NCI-H1092 treated with DMSO at 0.1 percent for 48 hours (cell line): ENCODE data around the gene UBE2M.
"Not testable (repeated sequence)": the region's sequence is repeated elsewhere in the genome, so short reads cannot be mapped to it uniquely, and the experiment has no call there.

Experiments used
- DNase-seq: peaks from one replicate; lab custom pipeline; 2025; lab: John Stamatoyannopoulos, UW

Gene UBE2M

DNA sequence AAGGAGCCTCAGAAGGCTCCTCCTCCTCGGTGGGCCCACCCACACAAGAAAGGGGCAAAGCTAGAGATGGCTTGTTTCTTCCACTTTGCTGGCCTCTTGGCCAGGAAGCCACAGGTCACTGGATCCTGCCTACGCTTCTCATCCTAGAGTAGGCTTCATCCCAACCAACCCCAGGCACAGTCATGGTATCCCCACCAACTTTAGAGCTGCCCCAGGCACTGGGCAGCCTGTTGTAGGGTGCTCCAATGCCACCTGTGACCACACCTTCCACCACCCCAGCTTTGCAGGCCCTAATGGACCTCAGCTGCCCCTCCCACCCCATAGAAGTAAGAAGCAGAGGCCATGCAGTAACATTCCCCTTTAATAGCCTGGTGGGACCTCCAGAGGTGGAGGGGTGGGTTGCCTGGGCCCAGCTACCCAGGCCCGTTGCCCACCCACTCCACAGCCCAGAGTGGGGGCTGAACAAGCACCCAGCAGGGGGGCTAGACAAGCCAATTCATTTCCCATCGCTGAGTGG, 3.0 kb downstream of the UBE2M start:
- DNase-seq: no peak

- DNase-seq: no peak
These were observed 3.7 kb downstream of the UBE2M start, which contains the start of gene CHMP2A for GRCh38 chr19:58554494-58555368. CHMP2A (minus strand) TSS chr19:58555105; CDS start chr19:58554212, 893 bp downstream.

- DNase-seq: no peak
These were observed 4.5 kb downstream of the UBE2M start for GRCh38 chr19:58553799-58554493.

GRCh38 chr19:58552655-58553054, 5.8 kb downstream of the UBE2M start:
- DNase-seq: no peak

DNA sequence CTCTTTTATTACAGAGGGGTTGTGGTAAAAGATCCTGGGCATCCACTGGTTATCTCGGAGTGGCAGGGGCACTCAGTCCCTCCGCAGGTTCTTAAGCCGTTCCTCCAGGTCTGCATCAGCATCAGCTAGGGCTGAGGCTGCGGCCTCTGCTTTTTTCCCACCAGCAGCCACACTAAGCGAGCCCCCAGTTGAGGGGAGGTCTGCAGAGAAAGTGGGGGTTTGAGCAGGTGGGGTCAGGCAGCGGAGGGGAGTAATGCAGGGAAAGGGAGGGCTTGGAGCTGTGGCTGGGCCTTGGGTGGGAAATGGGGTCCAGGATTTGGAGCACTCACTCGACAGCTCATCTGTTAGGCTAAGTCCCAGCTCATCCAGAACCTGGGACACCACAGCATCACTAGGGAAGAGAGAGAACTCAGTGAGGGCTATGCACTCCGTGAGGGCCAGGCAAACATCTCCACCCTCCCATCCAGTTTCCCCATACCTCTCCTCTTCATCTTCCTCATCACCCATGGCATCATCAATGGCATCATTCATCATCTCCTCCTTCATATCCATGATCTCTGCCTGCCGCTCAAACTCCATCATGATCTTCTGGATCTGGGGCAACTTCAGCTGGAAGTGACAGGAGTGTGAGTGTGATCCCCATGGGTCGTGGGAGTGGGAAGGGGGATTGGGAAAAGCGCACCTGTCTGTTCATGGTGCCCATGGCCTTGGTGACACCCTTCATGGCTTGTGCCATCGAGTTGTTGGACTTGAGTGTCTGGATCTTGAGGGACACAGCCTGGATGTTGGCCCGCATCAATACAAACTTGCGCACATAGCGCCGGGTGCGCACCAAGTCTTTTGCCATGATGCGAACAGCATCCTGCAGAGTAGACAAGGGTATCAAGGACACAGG, 6.6 kb downstream of the UBE2M start:
- no peak for DNase-seq

GRCh38 chr19:58551123-58551497, 7.3 kb downstream of the UBE2M start:
- no peak for DNase-seq

- DNase-seq: no peak
These were observed 7.9 kb downstream of the UBE2M start for GRCh38 chr19:58550362-58551122.

DNA sequence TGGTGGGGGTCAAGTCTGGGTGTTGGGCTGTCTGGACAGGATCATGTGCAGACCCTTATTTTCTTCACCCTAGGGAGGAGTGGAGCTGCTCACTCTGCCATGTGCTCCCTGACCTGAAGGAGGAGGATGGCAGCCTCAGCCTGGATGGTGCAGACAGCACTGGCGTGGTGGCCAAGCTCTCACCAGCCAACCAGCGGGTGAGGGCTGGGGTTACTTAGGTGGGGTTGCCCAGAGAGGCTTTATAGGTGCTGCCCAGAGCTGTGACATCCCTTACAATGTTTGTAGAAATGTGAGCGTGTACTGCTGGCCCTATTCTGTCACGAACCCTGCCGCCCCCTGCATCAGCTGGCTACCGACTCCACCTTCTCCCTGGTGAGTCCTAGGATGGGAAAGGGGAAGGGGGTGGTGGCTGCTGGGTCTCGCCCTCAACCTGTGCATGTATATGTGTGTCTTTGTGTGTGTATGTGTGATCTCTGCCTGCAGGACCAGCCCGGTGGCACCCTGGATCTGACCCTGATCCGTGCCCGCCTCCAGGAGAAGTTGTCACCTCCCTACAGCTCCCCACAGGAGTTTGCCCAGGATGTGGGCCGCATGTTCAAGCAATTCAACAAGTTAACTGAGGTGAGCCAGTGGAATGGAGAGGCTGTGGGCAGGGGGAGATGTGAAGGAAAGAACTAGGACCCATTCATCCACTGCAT, 8.6 kb downstream of the UBE2M start:
- no peak for DNase-seq

DNA sequence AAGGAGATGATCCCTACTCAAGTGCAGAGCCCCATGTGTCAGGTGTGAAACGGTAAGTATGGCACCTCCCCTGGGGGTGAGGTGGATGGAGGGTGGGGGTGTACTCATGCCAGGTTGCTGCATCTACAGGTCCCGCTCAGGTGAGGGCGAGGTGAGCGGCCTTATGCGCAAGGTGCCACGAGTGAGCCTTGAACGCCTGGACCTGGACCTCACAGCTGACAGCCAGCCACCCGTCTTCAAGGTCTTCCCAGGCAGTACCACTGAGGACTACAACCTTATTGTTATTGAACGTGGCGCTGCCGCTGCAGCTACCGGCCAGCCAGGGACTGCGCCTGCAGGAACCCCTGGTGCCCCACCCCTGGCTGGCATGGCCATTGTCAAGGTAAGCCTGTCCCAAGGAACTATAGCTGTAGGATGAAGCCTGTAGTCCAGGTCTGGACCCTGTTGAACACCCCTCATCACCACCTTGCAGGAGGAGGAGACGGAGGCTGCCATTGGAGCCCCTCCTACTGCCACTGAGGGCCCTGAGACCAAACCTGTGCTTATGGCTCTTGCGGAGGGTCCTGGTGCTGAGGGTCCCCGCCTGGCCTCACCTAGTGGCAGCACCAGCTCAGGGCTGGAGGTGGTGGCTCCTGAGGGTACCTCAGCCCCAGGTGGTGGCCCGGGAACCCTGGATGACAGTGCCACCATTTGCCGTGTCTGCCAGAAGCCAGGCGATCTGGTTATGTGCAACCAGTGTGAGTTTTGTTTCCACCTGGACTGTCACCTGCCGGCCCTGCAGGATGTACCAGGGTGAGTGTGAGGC, 9.3 kb downstream of the UBE2M start:
- no peak for DNase-seq

GRCh38 chr19:58547323-58548312, 10.8 kb downstream of the UBE2M start:
- DNase-seq: no peak

- DNase-seq: no peak
These were observed 12.3 kb downstream of the UBE2M start for GRCh38 chr19:58546019-58546530.

- DNase-seq: no peak
These were observed 13.0 kb downstream of the UBE2M start for GRCh38 chr19:58545286-58546018.

- no peak for DNase-seq
These were observed 13.7 kb downstream of the UBE2M start for GRCh38 chr19:58544591-58545285.

DNA sequence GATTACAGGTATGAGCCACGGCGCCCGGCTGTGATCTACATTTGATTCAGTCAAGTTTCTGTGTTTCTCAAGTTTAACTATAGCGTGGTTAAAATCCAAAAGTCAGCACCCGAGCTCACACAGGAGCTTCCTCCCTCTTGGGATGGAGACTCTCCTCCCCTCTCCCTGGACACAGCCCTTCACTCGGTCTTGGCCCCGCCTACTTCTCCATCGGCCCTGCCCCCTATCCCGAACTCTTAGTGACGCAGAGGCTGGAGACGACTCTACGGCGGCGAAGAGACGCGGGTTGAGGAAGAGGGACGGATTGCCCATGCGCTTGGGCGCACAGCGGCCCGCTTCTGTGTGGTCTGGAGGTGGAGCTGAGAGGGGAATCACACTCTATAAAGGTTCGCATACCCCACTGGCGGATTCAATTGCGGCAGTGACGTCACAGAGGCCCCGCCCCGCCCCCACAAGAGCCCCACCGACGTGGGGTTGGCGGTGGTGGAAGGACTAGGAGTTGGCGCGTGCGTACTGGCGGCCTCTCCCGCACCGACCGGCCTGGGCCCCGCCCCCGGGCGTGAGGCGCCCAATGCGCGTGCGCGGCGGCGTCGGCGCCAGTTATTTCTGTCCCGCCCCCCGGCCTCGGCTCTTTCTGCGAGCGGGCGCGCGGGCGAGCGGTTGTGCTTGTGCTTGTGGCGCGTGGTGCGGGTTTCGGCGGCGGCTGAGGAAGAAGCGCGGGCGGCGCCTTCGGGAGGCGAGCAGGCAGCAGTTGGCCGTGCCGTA, 14.4 kb downstream of the UBE2M start, which contains the start of gene TRIM28:
TSS of gene TRIM28 (plus strand) at position 239 of the 765 bp plus-strand sequence. CDS start 694 bp downstream, outside the sequence.
- no peak for DNase-seq

DNA sequence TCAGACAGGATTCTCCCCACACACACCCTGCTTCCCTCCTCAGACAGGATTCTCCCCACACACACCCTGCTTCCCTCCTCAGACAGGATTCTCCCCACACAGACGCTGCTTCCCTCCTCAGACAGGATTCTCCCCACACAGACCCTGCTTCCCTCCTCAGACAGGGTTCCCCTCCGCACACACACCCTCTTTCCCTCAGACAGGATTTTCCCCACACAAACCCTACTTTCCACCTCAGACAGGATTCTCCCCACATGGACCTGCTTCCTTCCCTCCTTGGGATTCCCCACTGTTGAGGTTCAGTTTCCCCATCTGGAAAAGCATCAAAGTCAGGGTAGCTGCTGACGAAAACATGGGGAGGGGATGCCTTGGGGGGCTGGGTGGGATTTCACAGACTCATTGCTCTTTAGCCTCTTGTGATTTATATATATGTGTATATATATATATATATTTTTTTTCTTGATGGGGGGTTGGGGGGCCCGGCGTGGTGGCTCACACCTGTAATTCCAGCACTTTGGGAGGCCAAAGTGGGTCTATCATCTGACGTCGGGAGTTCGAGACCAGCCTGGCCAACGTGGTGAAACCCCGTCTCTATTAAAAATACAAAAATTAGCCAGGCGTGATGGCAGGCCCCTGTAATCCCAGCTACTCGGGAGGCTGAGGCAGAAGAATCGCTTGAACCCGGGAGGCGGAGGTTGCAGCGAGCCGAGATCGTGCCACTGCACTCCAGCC, 15.6 kb downstream of the UBE2M start:
- not testable (repeated sequence) for DNase-seq
